Breast epithelium (tissue), 3 donors: ENCODE data around the gene DNAL1.
A peak's percentile ranks its signal among the peaks of the same experiment; 100 is the strongest.

Source experiments
- CTCF ChIP-seq, 3 donors: fragments of 450-650 bp; IDR thresholded peaks; one replicate each; pipeline ENCODE4 v1.5.1; 2016 to 2017; ENCODE audit warnings: antibody characterized with exemption in 3 of 3, mild to moderate bottlenecking in 3 of 3, moderate library complexity in 3 of 3
- POLR2A ChIP-seq: fragments of 450-650 bp; IDR thresholded peaks from one replicate; pipeline ENCODE4 v1.6.1; 2016; ENCODE audit warnings: antibody characterized with exemption, mild to moderate bottlenecking, moderate library complexity
- POLR2AphosphoS5 ChIP-seq, 3 donors: sonication (generic); formaldehyde crosslinking; IDR thresholded peaks; one replicate each; pipeline ENCODE4 v1.6.1; 2017; ENCODE audit warnings: antibody characterized with exemption in 3 of 3

GRCh38 chr14:73633116-73634010 lies 11.4 kb upstream of the DNAL1 start:
- peak; percentile 82 to 87 (median 87) for TF ChIP-seq CTCF (IDR thresholded peaks at IDR 0.05)
- TF ChIP-seq POLR2A: no peak
- no peak for TF ChIP-seq POLR2AphosphoS5 (IDR thresholded peaks at IDR 0.05)
